Kidney (tissue), 14 donors: ENCODE data around the gene PABPC1L. TPM values are rescaled to one million over a fixed set of nuclear protein-coding genes. Genes with fewer than 3 reads are reported as not detected.

Experiments
- DNase-seq, 5 donors: peaks; one replicate each; pipeline ENCODE4 v3.0.0-alpha.2; 2013 to 2020
- FAIRE-seq: peaks from 2 replicates; lab custom pipeline; 2012; peaks lifted over from hg19 to GRCh38; lab: Jason Lieb, UNC
- H3K27ac ChIP-seq, 2 donors: one replicate each; pipeline ENCODE4 v1.7.0; 2013; ENCODE audit warnings: low read depth in 2 of 2, low read length in 2 of 2, inconsistent platforms in 1 of 2
- H3K27me3 ChIP-seq: one replicate; pipeline ENCODE4 v1.7.1; 2013; ENCODE audit warnings: low read length, inconsistent platforms; ENCODE audit not compliant: control insufficient read depth, insufficient read depth
- H3K36me3 ChIP-seq, 3 donors: one replicate each; pipeline versions ENCODE4 v1.7.0 to v1.7.1; 2013; ENCODE audit warnings: low read length in 3 of 3, control low read depth in 1 of 3, inconsistent platforms in 1 of 3; ENCODE audit not compliant: insufficient read depth in 3 of 3, control insufficient read depth in 2 of 3
- H3K4me1 ChIP-seq, 3 donors: one replicate each; pipeline versions ENCODE4 v1.7.0 to v1.7.1; 2013; ENCODE audit warnings: low read length in 3 of 3, inconsistent platforms in 1 of 3, low read depth in 1 of 3; ENCODE audit not compliant: control insufficient read depth in 2 of 3, insufficient read depth in 2 of 3
- H3K4me3 ChIP-seq, 3 donors: one replicate each; pipeline versions ENCODE4 v1.7.0 to v1.8.1; 2013; ENCODE audit warnings: low read length in 3 of 3, control low read depth in 1 of 3, inconsistent platforms in 1 of 3
- H3K9ac ChIP-seq, 3 donors: one replicate each; pipeline versions ENCODE4 v1.7.0 to v1.7.1; 2013; ENCODE audit warnings: low read length in 3 of 3, control low read depth in 1 of 3, inconsistent platforms in 1 of 3
- H3K9me3 ChIP-seq, 3 donors: one replicate each; pipeline versions ENCODE4 v1.7.0 to v1.7.1; 2013; ENCODE audit warnings: low read length in 3 of 3, control low read depth in 1 of 3, inconsistent platforms in 1 of 3; ENCODE audit not compliant: control insufficient read depth in 2 of 3, insufficient read depth in 1 of 3
- intact Hi-C: fragments of 100-400 bp; cut with DNase I; formaldehyde crosslinking; loops from one replicate; pipeline ENCODE4 v1.11.1; 2022
- polyA plus RNA-seq: library from polyadenylated mRNA; stranded (reverse); fragments of 350-450 nt; fragmentation: Illumina TruSeq; extraction: RNeasy Lipid Tissue Mini Kit (QIAGEN cat#74804); gene quantifications from one replicate; pipeline ENCODE4 v1.2.3, GENCODE V29; 2014; ENCODE audit warnings: low read depth, low replicate concordance; ENCODE audit not compliant: insufficient read depth
- total RNA-seq: library from RNA; stranded (reverse); fragmentation: NEBNext Ultra II Directional; extraction: Animal tissue kit (Norgen Biotek cat#: 25700); gene quantifications from one replicate; pipeline ENCODE4 v1.2.1, GENCODE V29; 2021
- TF ChIP-seq, protein P1 (sequence below): IDR thresholded peaks from 3 replicates; pipeline ENCODE4 v1.5.1; 2012; ENCODE audit warnings: mild to moderate bottlenecking, moderate library complexity, borderline replicate concordance; ENCODE audit not compliant: insufficient read depth; ENCODE audit errors: extremely low read depth
- donor health status: control.
- donor health status: control.
- donor health status: control.
- donor health status: control.
- donor health status: control.
- donor health status: DM: yes; HTN: yes; CAD: no.
- donor health status: Normal renal cell carcinoma (clear cell type).

Gene PABPC1L
- total and polyA plus RNA-seq, 2 donors from 2014 or later, result 24.4 to 48.6 TPM

DNA sequence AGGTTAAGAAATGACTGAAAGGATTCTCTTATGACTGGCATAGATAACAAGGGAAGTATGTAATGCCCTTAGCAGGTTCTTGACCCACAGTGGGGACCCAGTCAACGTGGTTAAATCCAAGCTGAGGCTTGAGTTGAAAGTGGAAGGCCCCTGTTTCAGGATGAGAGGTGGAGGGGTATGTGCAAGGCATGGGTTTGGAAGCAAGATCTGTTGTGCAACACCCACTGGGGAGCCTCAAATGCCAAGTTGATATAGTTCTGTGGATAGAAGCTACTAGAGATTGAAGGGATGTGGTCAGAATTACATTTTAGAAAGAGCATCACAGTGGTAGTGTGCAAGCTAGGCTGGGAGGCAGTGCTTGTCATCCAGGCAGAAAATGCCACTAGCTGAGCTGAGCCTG is 5.1 kb downstream of the PABPC1L start:
- no peaks in the 10 kb centered on the region for H3K27me3 ChIP-seq
- peaks cover 2 to 11% (median 2%) of the 10 kb centered on the region in 3 donors for H3K36me3 ChIP-seq
- intact Hi-C loops, result no loop called here
- no peak overlapping the region for H3K27ac ChIP-seq
- DNase-seq, result no peak
- H3K9me3 ChIP-seq, result no peaks in the 10 kb centered on the region
- peaks cover 0 to 3% (median 0%) of the 10 kb centered on the region in 3 donors for H3K4me1 ChIP-seq
- no peak overlapping the region for H3K4me3 ChIP-seq
- TF ChIP-seq, protein P1, sequence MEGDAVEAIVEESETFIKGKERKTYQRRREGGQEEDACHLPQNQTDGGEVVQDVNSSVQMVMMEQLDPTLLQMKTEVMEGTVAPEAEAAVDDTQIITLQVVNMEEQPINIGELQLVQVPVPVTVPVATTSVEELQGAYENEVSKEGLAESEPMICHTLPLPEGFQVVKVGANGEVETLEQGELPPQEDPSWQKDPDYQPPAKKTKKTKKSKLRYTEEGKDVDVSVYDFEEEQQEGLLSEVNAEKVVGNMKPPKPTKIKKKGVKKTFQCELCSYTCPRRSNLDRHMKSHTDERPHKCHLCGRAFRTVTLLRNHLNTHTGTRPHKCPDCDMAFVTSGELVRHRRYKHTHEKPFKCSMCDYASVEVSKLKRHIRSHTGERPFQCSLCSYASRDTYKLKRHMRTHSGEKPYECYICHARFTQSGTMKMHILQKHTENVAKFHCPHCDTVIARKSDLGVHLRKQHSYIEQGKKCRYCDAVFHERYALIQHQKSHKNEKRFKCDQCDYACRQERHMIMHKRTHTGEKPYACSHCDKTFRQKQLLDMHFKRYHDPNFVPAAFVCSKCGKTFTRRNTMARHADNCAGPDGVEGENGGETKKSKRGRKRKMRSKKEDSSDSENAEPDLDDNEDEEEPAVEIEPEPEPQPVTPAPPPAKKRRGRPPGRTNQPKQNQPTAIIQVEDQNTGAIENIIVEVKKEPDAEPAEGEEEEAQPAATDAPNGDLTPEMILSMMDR, result no peak
- FAIRE-seq, result no peak
- no peak overlapping the region for H3K9ac ChIP-seq

- TF ChIP-seq, protein P1, result no peak
- no peak overlapping the region for H3K4me3 ChIP-seq
- intact Hi-C loops, result no loop called here
- DNase-seq (no peak), FAIRE-seq (no peak)
- H3K36me3 ChIP-seq, result peaks cover 2 to 11% (median 2%) of the 10 kb centered on the region in 3 donors
- H3K27me3 ChIP-seq, result no peaks in the 10 kb centered on the region
- H3K9me3 ChIP-seq, result no peaks in the 10 kb centered on the region
- no peak overlapping the region for H3K27ac ChIP-seq
- H3K4me1 ChIP-seq, result no peaks in the 10 kb centered on the region
- no peak overlapping the region for H3K9ac ChIP-seq
Observed at GRCh38 chr20:44916586-44916985, 6.7 kb downstream of the PABPC1L start.

DNA sequence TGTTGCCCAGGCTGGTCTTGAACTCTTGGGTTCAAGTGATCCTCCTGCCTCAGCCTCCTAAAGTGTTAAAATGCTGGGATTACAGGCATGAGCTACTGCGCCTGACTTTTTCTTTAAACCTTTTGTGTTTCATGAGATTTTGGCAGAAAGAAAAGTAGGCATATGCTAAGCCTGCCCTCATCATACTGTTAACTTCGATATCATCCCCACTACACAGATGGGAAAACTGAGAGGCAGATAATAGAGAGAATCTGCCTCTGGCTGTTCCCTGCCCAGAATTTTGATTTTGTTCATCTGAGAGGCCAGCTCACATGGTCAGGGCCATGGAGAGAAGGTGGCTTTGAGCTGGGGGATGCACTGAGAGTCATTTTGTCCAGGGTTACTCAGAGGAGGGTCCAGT is 7.5 kb downstream of the PABPC1L start:
- H3K27ac ChIP-seq, result no peak overlapping the region
- H3K36me3 ChIP-seq, result peaks cover 2 to 11% (median 2%) of the 10 kb centered on the region in 3 donors
- H3K4me3 ChIP-seq, result no peak overlapping the region
- no peaks in the 10 kb centered on the region for H3K27me3 ChIP-seq
- TF ChIP-seq, protein P1, result no peak
- no peak for FAIRE-seq
- H3K9ac ChIP-seq, result no peak overlapping the region
- H3K9me3 ChIP-seq, result no peaks in the 10 kb centered on the region
- DNase-seq, result no peak
- intact Hi-C loops, result no loop called here
- H3K4me1 ChIP-seq, result no peaks in the 10 kb centered on the region

DNA sequence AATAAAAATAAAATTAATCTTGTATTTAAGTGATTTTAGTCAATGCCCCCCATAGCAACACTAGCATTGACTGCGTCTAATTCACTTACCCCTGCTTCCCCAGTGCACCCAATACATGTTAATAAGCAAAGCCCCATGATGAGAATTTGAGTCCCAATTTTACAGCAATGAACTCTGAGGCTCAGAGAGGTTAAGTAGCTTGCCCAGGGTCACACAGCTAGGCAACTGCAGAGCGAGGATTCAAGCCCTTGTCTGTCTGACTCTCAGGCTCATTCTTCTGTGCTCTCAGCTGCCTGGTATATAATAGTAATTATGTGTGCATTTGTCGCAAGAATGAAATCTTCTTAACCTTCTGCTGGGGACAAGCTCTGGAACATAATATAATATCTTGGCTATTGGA is 8.5 kb downstream of the PABPC1L start:
- TF ChIP-seq, protein P1, result no peak
- H3K27me3 ChIP-seq, result no peaks in the 10 kb centered on the region
- intact Hi-C loops, result no loop called here
- no peak overlapping the region for H3K4me3 ChIP-seq
- FAIRE-seq (no peak), DNase-seq (no peak)
- H3K9me3 ChIP-seq, result no peaks in the 10 kb centered on the region
- H3K27ac ChIP-seq, result no peak overlapping the region
- H3K9ac ChIP-seq, result no peak overlapping the region
- H3K4me1 ChIP-seq, result no peaks in the 10 kb centered on the region
- peaks cover 0 to 17% (median 0%) of the 10 kb centered on the region in 3 donors for H3K36me3 ChIP-seq
